Kidney (tissue), 14 donors: ENCODE results near the gene SNX8. TPM values are rescaled to one million over a fixed set of nuclear protein-coding genes. Genes with fewer than 3 reads are reported as not detected.

Experiments used
- DNase-seq, 5 donors: peaks; one replicate each; pipeline ENCODE4 v3.0.0-alpha.2; 2013 to 2020
- FAIRE-seq: peaks from 2 replicates; lab custom pipeline; 2012; peaks lifted over from hg19 to GRCh38; lab: Jason Lieb, UNC
- H3K27ac ChIP-seq, 2 donors: one replicate each; pipeline ENCODE4 v1.7.0; 2013; ENCODE audit warnings: low read depth in 2 of 2, low read length in 2 of 2, inconsistent platforms in 1 of 2
- H3K27me3 ChIP-seq: one replicate; pipeline ENCODE4 v1.7.1; 2013; ENCODE audit warnings: low read length, inconsistent platforms; ENCODE audit not compliant: control insufficient read depth, insufficient read depth
- H3K36me3 ChIP-seq, 3 donors: one replicate each; pipeline versions ENCODE4 v1.7.0 to v1.7.1; 2013; ENCODE audit warnings: low read length in 3 of 3, control low read depth in 1 of 3, inconsistent platforms in 1 of 3; ENCODE audit not compliant: insufficient read depth in 3 of 3, control insufficient read depth in 2 of 3
- H3K4me1 ChIP-seq, 3 donors: one replicate each; pipeline versions ENCODE4 v1.7.0 to v1.7.1; 2013; ENCODE audit warnings: low read length in 3 of 3, inconsistent platforms in 1 of 3, low read depth in 1 of 3; ENCODE audit not compliant: control insufficient read depth in 2 of 3, insufficient read depth in 2 of 3
- H3K4me3 ChIP-seq, 3 donors: one replicate each; pipeline versions ENCODE4 v1.7.0 to v1.8.1; 2013; ENCODE audit warnings: low read length in 3 of 3, control low read depth in 1 of 3, inconsistent platforms in 1 of 3
- H3K9ac ChIP-seq, 3 donors: one replicate each; pipeline versions ENCODE4 v1.7.0 to v1.7.1; 2013; ENCODE audit warnings: low read length in 3 of 3, control low read depth in 1 of 3, inconsistent platforms in 1 of 3
- H3K9me3 ChIP-seq, 3 donors: one replicate each; pipeline versions ENCODE4 v1.7.0 to v1.7.1; 2013; ENCODE audit warnings: low read length in 3 of 3, control low read depth in 1 of 3, inconsistent platforms in 1 of 3; ENCODE audit not compliant: control insufficient read depth in 2 of 3, insufficient read depth in 1 of 3
- intact Hi-C: fragments of 100-400 bp; cut with DNase I; formaldehyde crosslinking; loops from one replicate; pipeline ENCODE4 v1.11.1; 2022
- microRNA-seq: library from miRNA; unstranded; fragments of <30 nt; microRNA quantifications from one replicate; pipeline ENCODE4 v1.2.0, GENCODE V29; 2020
- polyA plus RNA-seq: library from polyadenylated mRNA; stranded (reverse); fragments of 350-450 nt; fragmentation: Illumina TruSeq; extraction: RNeasy Lipid Tissue Mini Kit (QIAGEN cat#74804); gene quantifications from one replicate; pipeline ENCODE4 v1.2.3, GENCODE V29; 2014; ENCODE audit warnings: low read depth, low replicate concordance; ENCODE audit not compliant: insufficient read depth
- total RNA-seq: library from RNA; stranded (reverse); fragmentation: NEBNext Ultra II Directional; extraction: Animal tissue kit (Norgen Biotek cat#: 25700); gene quantifications from one replicate; pipeline ENCODE4 v1.2.1, GENCODE V29; 2021
- TF ChIP-seq, protein P1 (sequence below): IDR thresholded peaks from 3 replicates; pipeline ENCODE4 v1.5.1; 2012; ENCODE audit warnings: mild to moderate bottlenecking, moderate library complexity, borderline replicate concordance; ENCODE audit not compliant: insufficient read depth; ENCODE audit errors: extremely low read depth
- donor health status: control.
- donor health status: control.
- donor health status: control.
- donor health status: control.
- donor health status: control.
- donor health status: DM: yes; HTN: yes; CAD: no.
- donor health status: Normal renal cell carcinoma (clear cell type).

Gene SNX8
- total and polyA plus RNA-seq, 2 donors from 2014 or later: 28.7 to 38.6 TPM

DNA sequence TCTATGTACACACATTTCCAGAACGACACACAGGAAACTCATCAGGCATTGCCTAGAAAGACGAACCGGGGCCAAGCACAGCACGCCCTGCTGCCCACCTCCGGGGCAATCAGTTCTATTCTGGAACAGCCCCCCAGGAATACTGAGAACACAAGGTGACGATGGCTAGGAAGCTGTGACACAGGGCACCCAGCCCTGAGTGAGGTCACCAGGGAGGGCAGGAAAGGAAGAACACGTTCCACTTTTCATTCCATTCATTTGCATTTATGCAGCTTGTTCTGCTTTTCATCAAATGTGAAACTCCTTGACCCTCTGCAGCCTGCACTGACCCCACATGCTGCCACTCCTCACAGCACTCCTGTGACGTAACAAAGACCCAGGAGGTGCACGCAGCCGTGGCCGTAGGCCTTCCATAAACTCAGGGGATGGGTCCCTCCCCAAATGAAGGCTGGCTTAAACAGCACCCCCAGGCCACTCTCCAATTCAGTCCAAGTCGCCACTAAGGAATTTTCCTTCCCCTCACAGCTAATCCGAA, 110.4 kb downstream of the SNX8 start:
- Histone ChIP-seq H3K4me3 (no peak overlapping the region), H3K4me1 (peaks cover 0 to 3% (median 0%) of the 10 kb centered on the region in 3 donors), H3K9ac (no peak overlapping the region), H3K27me3 (no peaks in the 10 kb centered on the region), H3K27ac (no peak overlapping the region), H3K36me3 (peaks cover 2 to 8% (median 4%) of the 10 kb centered on the region in 3 donors), H3K9me3 (no peaks in the 10 kb centered on the region)
- FAIRE-seq (no peak), DNase-seq (peak in 3 of 5 donors; percentile 26 to 66 (median 42))
- intact Hi-C loops: loop anchor here (10.0 kb wide), 1 partner anchor 619 kb away; no protein-coding TSS in a partner anchor
- TF ChIP-seq, protein P1, sequence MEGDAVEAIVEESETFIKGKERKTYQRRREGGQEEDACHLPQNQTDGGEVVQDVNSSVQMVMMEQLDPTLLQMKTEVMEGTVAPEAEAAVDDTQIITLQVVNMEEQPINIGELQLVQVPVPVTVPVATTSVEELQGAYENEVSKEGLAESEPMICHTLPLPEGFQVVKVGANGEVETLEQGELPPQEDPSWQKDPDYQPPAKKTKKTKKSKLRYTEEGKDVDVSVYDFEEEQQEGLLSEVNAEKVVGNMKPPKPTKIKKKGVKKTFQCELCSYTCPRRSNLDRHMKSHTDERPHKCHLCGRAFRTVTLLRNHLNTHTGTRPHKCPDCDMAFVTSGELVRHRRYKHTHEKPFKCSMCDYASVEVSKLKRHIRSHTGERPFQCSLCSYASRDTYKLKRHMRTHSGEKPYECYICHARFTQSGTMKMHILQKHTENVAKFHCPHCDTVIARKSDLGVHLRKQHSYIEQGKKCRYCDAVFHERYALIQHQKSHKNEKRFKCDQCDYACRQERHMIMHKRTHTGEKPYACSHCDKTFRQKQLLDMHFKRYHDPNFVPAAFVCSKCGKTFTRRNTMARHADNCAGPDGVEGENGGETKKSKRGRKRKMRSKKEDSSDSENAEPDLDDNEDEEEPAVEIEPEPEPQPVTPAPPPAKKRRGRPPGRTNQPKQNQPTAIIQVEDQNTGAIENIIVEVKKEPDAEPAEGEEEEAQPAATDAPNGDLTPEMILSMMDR: no peak

DNA sequence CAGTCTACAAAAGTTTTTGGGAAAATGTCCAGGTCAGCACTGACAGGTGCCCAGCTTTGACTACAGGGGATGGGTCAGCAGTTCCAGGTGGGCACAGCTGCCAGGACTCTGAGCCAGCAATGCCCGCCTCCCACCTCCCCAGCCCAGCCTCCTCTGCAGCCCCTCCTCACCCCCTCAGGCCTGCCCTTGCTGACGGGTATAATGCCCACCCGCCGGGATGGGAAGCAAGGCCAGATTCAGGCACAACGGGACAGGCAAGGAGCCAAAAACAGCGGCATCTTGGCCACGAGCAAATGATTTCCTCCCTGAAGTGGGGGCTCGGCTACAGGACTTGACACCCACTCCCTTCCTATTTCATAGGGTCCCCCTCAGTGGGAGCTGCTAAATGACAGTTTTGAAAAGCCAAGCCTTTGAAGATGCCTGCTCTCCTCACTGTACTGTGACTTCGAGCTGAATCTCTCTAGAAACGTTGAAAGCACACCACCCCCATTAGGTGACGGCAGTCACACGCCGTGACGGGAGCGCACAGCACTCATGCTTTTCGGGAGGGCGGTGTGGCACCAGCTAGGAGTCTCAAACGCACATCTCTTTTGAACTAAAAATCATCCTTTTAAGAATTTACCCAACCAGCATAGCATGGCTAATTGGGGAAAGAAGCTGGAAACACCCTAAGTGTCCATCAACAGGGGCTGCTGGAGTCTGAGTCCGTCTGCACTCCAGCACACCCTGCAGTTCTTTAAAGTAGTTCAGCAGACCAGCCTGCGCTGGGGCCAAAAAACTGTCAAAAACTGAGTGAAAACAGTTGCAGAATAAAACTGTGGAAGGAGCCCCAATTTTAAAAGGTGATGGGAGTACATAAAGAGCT, 111.1 kb downstream of the SNX8 start:
- DNase-seq (peak in 4 of 5 donors; percentile 43 to 70 (median 52)), FAIRE-seq (no peak)
- intact Hi-C loops: loop anchor here (10.0 kb wide), 1 partner anchor 618 kb away; no protein-coding TSS in a partner anchor

DNA sequence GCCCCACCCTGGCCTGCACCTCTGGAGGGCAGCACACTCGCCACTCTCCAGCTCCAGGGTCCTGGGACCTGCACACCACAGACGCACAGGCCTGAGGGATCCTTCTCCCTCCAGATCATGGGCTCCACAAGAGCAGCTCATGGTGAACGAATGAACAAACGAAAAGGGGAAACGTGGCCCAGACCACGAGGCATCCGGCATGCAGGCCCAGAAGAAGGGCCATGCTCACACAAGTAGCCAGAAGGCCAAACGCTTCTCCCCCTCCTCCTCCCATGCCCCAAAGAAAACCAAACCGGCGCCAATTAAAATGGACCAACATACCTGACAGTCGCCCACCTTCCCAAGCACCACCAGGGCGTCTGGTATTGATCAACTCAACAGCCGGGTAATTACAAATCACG, 111.9 kb downstream of the SNX8 start:
- H3K27ac ChIP-seq: no peak overlapping the region

More for the DNA sequence above, 111.1 kb downstream of the SNX8 start:
- Histone ChIP-seq H3K9ac (no peak overlapping the region), H3K36me3 (peaks cover under 1 to 8% (median 2%) of the 10 kb centered on the region in 3 donors), H3K4me3 (no peak overlapping the region), H3K9me3 (no peaks in the 10 kb centered on the region), H3K27me3 (no peaks in the 10 kb centered on the region), H3K4me1 (peaks cover 0 to 3% (median 0%) of the 10 kb centered on the region in 3 donors), H3K27ac (no peak overlapping the region)
- TF ChIP-seq, protein P1: no peak

More for the DNA sequence above, 111.9 kb downstream of the SNX8 start:
- intact Hi-C loops: loop anchor here (10.0 kb wide), 1 partner anchor 618 kb away; no protein-coding TSS in a partner anchor
- Histone ChIP-seq H3K4me3 (no peak overlapping the region), H3K27me3 (no peaks in the 10 kb centered on the region), H3K36me3 (peaks cover 0 to 3% (median 0%) of the 10 kb centered on the region in 3 donors), H3K4me1 (peaks cover 0 to 3% (median 0%) of the 10 kb centered on the region in 3 donors), H3K9ac (no peak overlapping the region), H3K9me3 (no peaks in the 10 kb centered on the region)
- DNase-seq: peak in 2 of 5 donors; percentile 33 to 39
- no peak for FAIRE-seq
- TF ChIP-seq, protein P1: no peak

Small RNA genes lying within 50 kb of the gene (microRNA-seq; reads per million reads assigned to microRNA genes)
- not detected for gene MIR6836

Other genes with a start within 250 kb of the SNX8 start
- gene MAD1L1, start 81.5 kb downstream of the SNX8 start, total RNA-seq: 45.2 TPM
- gene MAD1L1, start 81.5 kb downstream of the SNX8 start, polyA plus RNA-seq: 33.2 TPM
- 25.6 TPM for gene MRM2, start 72.2 kb downstream of the SNX8 start, total RNA-seq
- 25.6 TPM for gene MRM2, start 72.2 kb downstream of the SNX8 start, polyA plus RNA-seq
- gene NUDT1, start 72.2 kb downstream of the SNX8 start, total RNA-seq: 9.3 TPM
- 12.1 TPM for gene NUDT1, start 72.2 kb downstream of the SNX8 start, polyA plus RNA-seq
- gene EIF3B, start 40.4 kb upstream of the SNX8 start, total RNA-seq: 107 TPM
- 65.5 TPM for gene EIF3B, start 40.4 kb upstream of the SNX8 start, polyA plus RNA-seq
- 25.6 TPM for gene CHST12, start 89.2 kb upstream of the SNX8 start, total RNA-seq
- gene CHST12, start 89.2 kb upstream of the SNX8 start, polyA plus RNA-seq: 16.3 TPM
- gene GRIFIN, start 162.0 kb upstream of the SNX8 start, total RNA-seq: not detected
- not detected for gene GRIFIN, start 162.0 kb upstream of the SNX8 start, polyA plus RNA-seq
- gene LFNG, start 205.3 kb upstream of the SNX8 start, total RNA-seq: 18.4 TPM
- 5.0 TPM for gene LFNG, start 205.3 kb upstream of the SNX8 start, polyA plus RNA-seq
- 23.7 TPM for gene BRAT1, start 241.1 kb upstream of the SNX8 start, total RNA-seq
- gene BRAT1, start 241.1 kb upstream of the SNX8 start, polyA plus RNA-seq: 18.7 TPM
- gene IQCE, start 244.5 kb upstream of the SNX8 start, total RNA-seq: 27.8 TPM
- 6.1 TPM for gene IQCE, start 244.5 kb upstream of the SNX8 start, polyA plus RNA-seq